ENCODE results near the gene MITF. TPM values are rescaled to one million over a fixed set of nuclear protein-coding genes. Genes with fewer than 3 reads are reported as not detected.

MITF gene
- total and polyA plus RNA-seq, 3 experiments from 2014 or later, result 0.38 to 0.81 TPM; not detected in 1

DNA sequence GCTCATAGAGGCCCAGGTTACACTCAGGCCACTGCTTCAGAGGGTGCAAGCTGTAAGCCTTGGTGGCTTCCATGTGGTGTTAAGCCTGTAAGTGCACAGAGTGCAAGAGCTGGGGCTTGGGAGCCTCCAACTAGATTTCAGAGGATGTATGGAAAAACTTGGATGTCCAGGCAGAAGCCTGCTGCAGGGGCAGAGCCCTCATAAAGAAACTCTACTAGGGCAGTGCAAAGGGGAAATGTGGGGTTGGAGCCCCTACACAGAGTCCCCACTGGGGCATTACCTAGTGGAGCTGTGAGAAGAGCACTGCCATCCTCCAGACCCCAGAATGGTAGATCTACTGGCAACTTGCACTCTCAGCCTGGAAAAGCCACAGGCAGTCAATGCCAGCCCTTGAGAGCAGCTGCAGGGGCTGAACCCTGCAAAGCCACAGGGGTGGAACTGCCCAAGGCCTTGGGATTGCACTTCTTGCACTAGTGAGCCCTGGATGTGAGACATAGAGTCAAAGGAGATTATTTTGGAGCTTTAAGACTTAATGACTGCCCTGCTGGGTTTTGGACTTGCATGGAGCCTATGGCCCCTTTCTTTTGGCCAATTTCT is 14.0 kb downstream of the MITF start:
- Mint-ChIP-seq H3K27ac (no peak overlapping the region), H3K4me3 (no peak overlapping the region), H3K27me3 (peaks cover 0 to 2% of the 10 kb centered on the region in 2 donors), H3K36me3 (no peaks in the 10 kb centered on the region), H3K4me1 (no peaks in the 10 kb centered on the region), H3K9me3 (peaks cover 0 to 8% (median 6%) of the 10 kb centered on the region in 5 donors)
- DNase-seq, result no peak
- ChIA-PET POLR2A (no interaction called here), CTCF (no interaction called here)
- Histone ChIP-seq H3K9me3 (ENCODE audit: low read length) (no peaks in the 10 kb centered on the region), H3K4me3 (ENCODE audit: low read length) (no peak overlapping the region), H3K36me3 (ENCODE audit: insufficient read depth, low read length) (no peaks in the 10 kb centered on the region), H3K27ac (ENCODE audit: low read depth, low read length) (no peak overlapping the region), H3K4me1 (ENCODE audit: insufficient read depth, low read length) (no peaks in the 10 kb centered on the region), H3K27me3 (ENCODE audit: insufficient read depth, low read length, poor library complexity, severe bottlenecking) (no peaks in the 10 kb centered on the region)

DNA sequence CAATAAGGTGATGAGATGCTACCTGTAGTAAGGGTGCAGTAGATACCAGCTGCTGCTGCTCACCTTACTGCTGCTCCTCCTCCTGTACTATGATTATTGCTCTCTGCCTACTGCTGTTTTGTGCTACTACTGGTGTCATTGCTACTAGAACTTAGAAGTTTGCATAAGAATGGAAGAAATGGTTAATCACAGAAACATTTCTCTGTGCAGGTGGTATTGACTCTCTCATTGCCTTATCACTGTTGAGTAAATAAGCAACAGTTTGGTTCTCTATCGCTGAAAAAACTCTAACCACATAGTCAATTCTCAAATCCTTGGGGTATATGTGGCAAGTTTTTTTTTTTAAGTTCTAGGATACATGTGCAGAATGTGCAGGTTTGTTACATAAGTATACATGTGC is 16.5 kb downstream of the MITF start:
- no peak overlapping the region for H3K4me3 ChIP-seq (ENCODE audit: low read length)
- no peaks in the 10 kb centered on the region for H3K27me3 ChIP-seq (ENCODE audit: insufficient read depth, low read length, poor library complexity, severe bottlenecking)
- no peak overlapping the region for H3K4me3 Mint-ChIP-seq
- CTCF ChIA-PET, result no interaction called here
- H3K4me1 Mint-ChIP-seq, result no peaks in the 10 kb centered on the region
- H3K36me3 ChIP-seq (ENCODE audit: insufficient read depth, low read length), result no peaks in the 10 kb centered on the region
- H3K36me3 Mint-ChIP-seq, result no peaks in the 10 kb centered on the region
- no peak overlapping the region for H3K27ac Mint-ChIP-seq
- H3K9me3 Mint-ChIP-seq, result peaks cover 0 to 5% (median 2%) of the 10 kb centered on the region in 5 donors
- H3K9me3 ChIP-seq (ENCODE audit: low read length), result no peaks in the 10 kb centered on the region
- DNase-seq, result no peak
- peaks cover 0 to 5% of the 10 kb centered on the region in 2 donors for H3K27me3 Mint-ChIP-seq
- POLR2A ChIA-PET, result no interaction called here
- H3K27ac ChIP-seq (ENCODE audit: low read depth, low read length), result no peak overlapping the region
- H3K4me1 ChIP-seq (ENCODE audit: insufficient read depth, low read length), result no peaks in the 10 kb centered on the region

- H3K4me3 Mint-ChIP-seq, result no peak overlapping the region
- H3K9me3 Mint-ChIP-seq, result peaks cover 0 to 2% (median 0%) of the 10 kb centered on the region in 5 donors
- no peak overlapping the region for H3K4me3 ChIP-seq (ENCODE audit: low read length)
- no peak for DNase-seq
- H3K36me3 Mint-ChIP-seq, result no peaks in the 10 kb centered on the region
- no peaks in the 10 kb centered on the region for H3K36me3 ChIP-seq (ENCODE audit: insufficient read depth, low read length)
- no peaks in the 10 kb centered on the region for H3K27me3 ChIP-seq (ENCODE audit: insufficient read depth, low read length, poor library complexity, severe bottlenecking)
- no peaks in the 10 kb centered on the region for H3K4me1 Mint-ChIP-seq
- H3K27me3 Mint-ChIP-seq, result peaks cover 0 to 3% of the 10 kb centered on the region in 2 donors
- no peak overlapping the region for H3K27ac ChIP-seq (ENCODE audit: low read depth, low read length)
- ChIA-PET POLR2A (no interaction called here), CTCF (no interaction called here)
- H3K4me1 ChIP-seq (ENCODE audit: insufficient read depth, low read length), result no peaks in the 10 kb centered on the region
- no peak overlapping the region for H3K27ac Mint-ChIP-seq
- no peaks in the 10 kb centered on the region for H3K9me3 ChIP-seq (ENCODE audit: low read length)
Observed at GRCh38 chr3:69761896-69762767, 22.9 kb downstream of the MITF start.

DNA sequence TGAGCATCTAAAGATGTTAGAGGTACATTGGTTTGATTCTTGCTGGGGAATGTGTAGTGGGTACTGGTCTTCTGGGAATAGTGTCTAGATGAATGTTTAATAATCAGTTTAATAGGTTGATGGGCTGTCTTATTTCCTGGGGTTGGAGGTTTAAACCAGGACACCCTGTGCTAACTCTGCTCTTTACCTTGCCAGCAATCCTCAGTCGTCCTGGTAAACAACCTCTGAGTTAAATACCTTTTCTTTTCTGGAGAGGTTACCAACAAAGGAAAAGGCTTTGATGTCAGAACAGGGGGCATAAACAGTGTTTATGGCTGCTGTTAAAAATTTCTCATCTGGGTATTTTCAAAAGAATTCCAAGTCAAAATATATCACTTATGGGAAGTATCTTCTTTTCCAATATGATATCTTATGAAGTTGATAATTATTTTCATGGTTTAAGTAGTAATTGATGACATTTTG is 23.5 kb downstream of the MITF start:
- Histone ChIP-seq H3K4me1 (ENCODE audit: insufficient read depth, low read length) (no peaks in the 10 kb centered on the region), H3K36me3 (ENCODE audit: insufficient read depth, low read length) (no peaks in the 10 kb centered on the region), H3K27ac (ENCODE audit: low read depth, low read length) (no peak overlapping the region), H3K9me3 (ENCODE audit: low read length) (no peaks in the 10 kb centered on the region), H3K4me3 (ENCODE audit: low read length) (no peak overlapping the region), H3K27me3 (ENCODE audit: insufficient read depth, low read length, poor library complexity, severe bottlenecking) (no peaks in the 10 kb centered on the region)
- Mint-ChIP-seq H3K9me3 (peaks cover 0 to 5% (median 0%) of the 10 kb centered on the region in 5 donors), H3K27me3 (peaks cover 0 to 3% of the 10 kb centered on the region in 2 donors), H3K27ac (no peak overlapping the region), H3K4me1 (no peaks in the 10 kb centered on the region), H3K4me3 (no peak overlapping the region), H3K36me3 (no peaks in the 10 kb centered on the region)
- ChIA-PET CTCF (no interaction called here), POLR2A (no interaction called here)
- no peak for DNase-seq

DNA sequence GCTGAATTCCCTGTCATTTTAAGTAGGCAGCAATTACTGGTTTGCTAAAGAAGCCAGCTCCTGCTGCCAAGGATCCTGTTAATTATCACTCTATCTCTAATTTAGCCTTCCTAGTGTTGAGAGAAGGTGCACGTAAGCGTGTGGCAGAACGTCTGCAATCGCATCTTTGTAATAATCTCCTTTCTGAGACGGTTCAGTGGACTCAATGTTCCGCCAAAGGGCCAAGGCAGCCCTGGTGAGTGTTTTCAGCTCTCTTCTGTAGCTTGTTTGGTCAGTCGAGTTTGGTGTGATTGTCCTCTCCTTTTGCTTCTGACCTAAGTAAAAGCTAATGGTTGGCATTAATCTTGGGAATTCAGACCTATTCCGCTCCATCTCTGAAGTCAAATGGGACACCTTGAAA is 24.2 kb downstream of the MITF start:
- peaks cover 0 to 5% (median 0%) of the 10 kb centered on the region in 5 donors for H3K9me3 Mint-ChIP-seq
- Histone ChIP-seq H3K27me3 (ENCODE audit: insufficient read depth, low read length, poor library complexity, severe bottlenecking) (no peaks in the 10 kb centered on the region), H3K4me3 (ENCODE audit: low read length) (no peak overlapping the region), H3K27ac (ENCODE audit: low read depth, low read length) (no peak overlapping the region), H3K36me3 (ENCODE audit: insufficient read depth, low read length) (no peaks in the 10 kb centered on the region), H3K9me3 (ENCODE audit: low read length) (no peaks in the 10 kb centered on the region), H3K4me1 (ENCODE audit: insufficient read depth, low read length) (no peaks in the 10 kb centered on the region)
- peaks cover 0 to 3% of the 10 kb centered on the region in 2 donors for H3K27me3 Mint-ChIP-seq
- H3K4me1 Mint-ChIP-seq, result no peaks in the 10 kb centered on the region
- ChIA-PET CTCF (no interaction called here), POLR2A (no interaction called here)
- no peak overlapping the region for H3K4me3 Mint-ChIP-seq
- H3K36me3 Mint-ChIP-seq, result no peaks in the 10 kb centered on the region
- no peak overlapping the region for H3K27ac Mint-ChIP-seq
- DNase-seq, result no peak

DNA sequence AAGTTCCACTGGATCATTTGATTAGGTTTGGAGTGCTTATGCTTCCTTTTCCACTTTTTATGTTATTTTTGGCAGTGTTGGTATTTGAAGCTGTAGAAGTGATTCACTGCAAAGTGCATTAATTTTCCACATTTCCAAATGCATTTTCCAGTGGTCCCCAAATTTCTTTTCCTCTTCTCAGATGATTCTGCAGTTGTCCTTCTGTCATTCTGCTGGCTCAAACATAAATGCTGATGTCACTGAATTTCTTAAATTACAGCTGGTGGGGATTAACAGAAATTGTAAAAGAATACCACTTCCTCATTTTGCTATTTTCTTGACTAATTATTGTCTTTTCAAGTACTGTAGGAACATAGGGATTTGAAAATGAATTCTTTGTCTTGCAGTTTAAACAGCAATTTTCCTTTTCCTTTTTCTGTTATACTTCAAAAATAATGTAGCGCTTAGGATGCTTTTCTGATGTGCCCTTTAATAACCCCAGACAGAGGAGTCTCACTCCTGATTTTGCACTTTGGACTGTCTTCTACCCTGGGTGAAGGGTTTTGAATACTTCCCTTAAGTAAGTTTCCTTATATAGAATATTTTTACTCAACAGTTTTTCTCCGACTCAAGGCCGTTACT is 25.0 kb downstream of the MITF start:
- no peaks in the 10 kb centered on the region for H3K27me3 ChIP-seq (ENCODE audit: insufficient read depth, low read length, poor library complexity, severe bottlenecking)
- H3K4me3 ChIP-seq (ENCODE audit: low read length), result no peak overlapping the region
- H3K36me3 ChIP-seq (ENCODE audit: insufficient read depth, low read length), result no peaks in the 10 kb centered on the region
- H3K9me3 ChIP-seq (ENCODE audit: low read length), result no peaks in the 10 kb centered on the region
- no peak for DNase-seq
- H3K27me3 Mint-ChIP-seq, result peaks cover 0 to 3% of the 10 kb centered on the region in 2 donors
- POLR2A ChIA-PET, result no interaction called here
- H3K27ac ChIP-seq (ENCODE audit: low read depth, low read length), result no peak overlapping the region
- H3K27ac Mint-ChIP-seq, result no peak overlapping the region
- H3K4me1 Mint-ChIP-seq, result no peaks in the 10 kb centered on the region
- CTCF ChIA-PET, result no interaction called here
- H3K4me1 ChIP-seq (ENCODE audit: insufficient read depth, low read length), result no peaks in the 10 kb centered on the region
- peaks cover 0 to 5% (median 0%) of the 10 kb centered on the region in 5 donors for H3K9me3 Mint-ChIP-seq
- no peaks in the 10 kb centered on the region for H3K36me3 Mint-ChIP-seq
- H3K4me3 Mint-ChIP-seq, result no peak overlapping the region

DNA sequence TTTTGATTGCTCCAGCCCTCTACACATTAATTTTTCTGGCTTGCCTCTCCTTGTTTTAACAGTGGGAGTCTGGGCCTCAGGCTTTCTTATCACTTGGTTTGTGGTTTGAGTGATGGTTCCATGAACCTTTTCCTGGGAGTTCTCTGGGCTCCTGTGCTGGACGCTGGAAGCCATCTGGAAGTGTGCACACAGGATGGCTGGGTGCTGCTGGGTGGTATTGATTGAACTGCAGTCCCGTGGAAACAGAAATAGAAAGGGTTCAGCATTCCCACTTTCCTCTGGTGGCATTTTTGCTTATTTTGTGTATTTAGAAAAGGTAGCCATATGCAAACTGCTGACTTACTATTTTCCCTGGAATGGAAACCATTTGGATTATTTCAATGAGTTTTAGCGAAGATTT is 25.6 kb downstream of the MITF start:
- no peaks in the 10 kb centered on the region for H3K4me1 ChIP-seq (ENCODE audit: insufficient read depth, low read length)
- H3K4me3 Mint-ChIP-seq, result no peak overlapping the region
- H3K4me3 ChIP-seq (ENCODE audit: low read length), result no peak overlapping the region
- H3K27ac ChIP-seq (ENCODE audit: low read depth, low read length), result no peak overlapping the region
- peaks cover 0 to 3% of the 10 kb centered on the region in 2 donors for H3K27me3 Mint-ChIP-seq
- no peak overlapping the region for H3K27ac Mint-ChIP-seq
- H3K36me3 ChIP-seq (ENCODE audit: insufficient read depth, low read length), result no peaks in the 10 kb centered on the region
- POLR2A ChIA-PET, result no interaction called here
- no peak for DNase-seq
- CTCF ChIA-PET, result no interaction called here
- H3K9me3 ChIP-seq (ENCODE audit: low read length), result no peaks in the 10 kb centered on the region
- no peaks in the 10 kb centered on the region for H3K27me3 ChIP-seq (ENCODE audit: insufficient read depth, low read length, poor library complexity, severe bottlenecking)
- H3K9me3 Mint-ChIP-seq, result peaks cover 0 to 5% (median 0%) of the 10 kb centered on the region in 5 donors
- no peaks in the 10 kb centered on the region for H3K36me3 Mint-ChIP-seq
- H3K4me1 Mint-ChIP-seq, result no peaks in the 10 kb centered on the region

DNA sequence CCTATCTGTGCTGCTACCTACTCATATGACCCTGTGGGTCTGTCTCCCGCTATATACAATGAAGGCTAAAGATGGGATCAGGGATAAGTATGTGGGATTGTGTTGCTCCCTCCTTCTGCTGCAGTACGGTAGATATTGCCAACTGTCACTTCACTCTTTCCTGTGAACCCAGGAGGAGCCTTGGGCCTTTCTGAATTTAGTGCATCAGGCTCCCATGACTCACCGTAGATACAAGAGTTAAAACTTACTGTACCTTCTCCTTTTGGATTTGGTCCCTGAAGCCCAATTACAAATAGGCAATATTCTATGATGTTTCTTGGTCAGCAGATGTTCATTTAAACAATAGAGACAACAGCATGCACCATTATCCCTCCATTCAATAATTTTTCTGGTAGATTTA is 27.4 kb downstream of the MITF start:
- no peaks in the 10 kb centered on the region for H3K27me3 Mint-ChIP-seq
- no peaks in the 10 kb centered on the region for H3K36me3 Mint-ChIP-seq
- H3K9me3 Mint-ChIP-seq, result peaks cover 0 to 5% (median 0%) of the 10 kb centered on the region in 5 donors
- H3K4me3 ChIP-seq (ENCODE audit: low read length), result no peak overlapping the region
- no peak overlapping the region for H3K4me3 Mint-ChIP-seq
- no peaks in the 10 kb centered on the region for H3K27me3 ChIP-seq (ENCODE audit: insufficient read depth, low read length, poor library complexity, severe bottlenecking)
- DNase-seq, result no peak
- H3K36me3 ChIP-seq (ENCODE audit: insufficient read depth, low read length), result no peaks in the 10 kb centered on the region
- H3K9me3 ChIP-seq (ENCODE audit: low read length), result no peaks in the 10 kb centered on the region
- ChIA-PET CTCF (no interaction called here), POLR2A (no interaction called here)
- no peaks in the 10 kb centered on the region for H3K4me1 ChIP-seq (ENCODE audit: insufficient read depth, low read length)
- no peak overlapping the region for H3K27ac Mint-ChIP-seq
- no peak overlapping the region for H3K27ac ChIP-seq (ENCODE audit: low read depth, low read length)
- H3K4me1 Mint-ChIP-seq, result no peaks in the 10 kb centered on the region
